Pancreas (tissue), 10 donors: ENCODE measurements around the gene RNF220. TPM values are rescaled to one million over a fixed set of nuclear protein-coding genes. Genes with fewer than 3 reads are reported as not detected.
A peak's percentile ranks its signal among the peaks of the same experiment; 100 is the strongest.

Experiments used
- ATAC-seq, 4 donors: fragments of 200-7000 bp; cut with Tn5 transposase; one replicate each; pipeline versions ENCODE4 v1.8.0 to v1.9.1; 2020; ENCODE audit warnings: mild to moderate bottlenecking in 4 of 4, moderate library complexity in 4 of 4
- DNase-seq, 6 donors: peaks; one replicate each; pipeline ENCODE4 v3.0.0-alpha.2; 2020
- FAIRE-seq: peaks from 2 replicates; lab custom pipeline; 2012; peaks lifted over from hg19 to GRCh38; lab: Jason Lieb, UNC
- H3K27ac ChIP-seq, 4 donors: fragments of 200-600 bp; sonication (generic); 1 replicate in 3 of 4; 2 replicates in 1 of 4; pipeline versions ENCODE4 v1.5.0 to v1.8.0; 2020
- H3K27me3 ChIP-seq, 4 donors: fragments of 200-600 bp; one replicate each; pipeline ENCODE4 v1.8.0; 2021
- H3K36me3 ChIP-seq, 3 donors: fragments of 200-600 bp; sonication (generic) in 1 of 3; one replicate each; pipeline versions ENCODE4 v1.5.0 to v1.8.0; 2020 to 2021
- H3K4me1 ChIP-seq, 3 donors: fragments of 200-600 bp; one replicate each; pipeline ENCODE4 v1.8.0; 2021
- H3K4me3 ChIP-seq, 4 donors: fragments of 200-600 bp; sonication (generic) in 2 of 4; one replicate each; pipeline versions ENCODE4 v1.5.0 to v1.8.0; 2020 to 2021
- H3K9me3 ChIP-seq, 4 donors: fragments of 200-600 bp; one replicate each; pipeline ENCODE4 v1.8.0; 2021
- WGBS, 2 donors: extraction: QIAGEN DNeasy Blood & Tissue Kit; methylation state at CpG; one replicate each; pipeline ENCODE4 v1.1.7; 2013; 5-methylcytosine and 5-hydroxymethylcytosine counted together
- intact Hi-C, 3 donors: fragments of 100-400 bp; cut with DNase I; formaldehyde crosslinking; loops; one replicate each; pipeline versions ENCODE4 v1.11.1 to v1.14.2; 2022
- polyA plus RNA-seq, 2 donors: library from polyadenylated mRNA; stranded (reverse); fragments of 200-250 nt; gene quantifications; one replicate each; pipeline ENCODE4 v1.2.3, GENCODE V29; 2013
- total RNA-seq, 6 donors: library from RNA; stranded (reverse); fragmentation: NEBNext Ultra II Directional in 4 of 6; extraction: Animal tissue kit (Norgen Biotek cat#: 25700) in 4 of 6; gene quantifications; one replicate each; pipeline versions ENCODE4 v1.2.1 to v1.2.4, GENCODE V29; 2021 to 2023
- TF ChIP-seq, protein P1 (sequence below), 4 donors: fragments of 200-600 bp; sonication (generic) in 3 of 4; IDR thresholded peaks; one replicate each; pipeline versions ENCODE4 v1.5.0 to v1.8.0; 2021; ENCODE audit warnings: antibody characterized with exemption in 4 of 4
- donor health status: healthy with polysubstance abuse.
- donor health status: DM: no; HTN: no; CAD: no; lungs with moderate emphysema.
- donor health status: DM: no; HTN: no; CAD: no.
- donor health status: control.
- donor health status: control.
- donor health status: Bipolar disorder and iron deficiency.
- donor health status: DM: yes; HTN: yes; CAD: no.
- donor health status: DM: no; HTN: no; CAD: no.
- donor health status: DM: no; HTN: no; CAD: no.
- donor health status: DM: yes; HTN: yes; CAD: no.

The RNF220 gene
- total and polyA plus RNA-seq, 8 donors = 22.3 to 43.2 (median 33.0) TPM

DNA sequence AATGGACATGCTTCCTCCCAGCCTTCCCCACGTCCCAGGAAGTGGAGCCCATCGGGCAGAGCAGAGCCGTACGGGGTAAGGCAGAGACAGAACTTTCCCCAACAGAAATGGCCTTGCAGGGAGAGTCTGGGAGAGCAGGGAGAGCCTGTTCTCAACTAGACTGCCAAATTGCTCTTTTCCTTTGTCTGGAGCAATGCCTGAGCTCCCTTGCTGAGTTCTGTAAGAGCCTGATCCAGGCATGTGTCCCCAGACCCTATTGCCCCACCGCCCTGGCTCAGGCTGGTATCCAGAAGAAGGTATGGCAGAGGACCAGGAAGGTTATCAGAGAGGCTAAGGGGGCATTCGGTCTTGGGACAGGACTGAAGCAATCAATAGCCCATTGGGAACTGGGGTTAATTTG lies 189.3 kb downstream of the RNF220 start:
- TF ChIP-seq, protein P1, sequence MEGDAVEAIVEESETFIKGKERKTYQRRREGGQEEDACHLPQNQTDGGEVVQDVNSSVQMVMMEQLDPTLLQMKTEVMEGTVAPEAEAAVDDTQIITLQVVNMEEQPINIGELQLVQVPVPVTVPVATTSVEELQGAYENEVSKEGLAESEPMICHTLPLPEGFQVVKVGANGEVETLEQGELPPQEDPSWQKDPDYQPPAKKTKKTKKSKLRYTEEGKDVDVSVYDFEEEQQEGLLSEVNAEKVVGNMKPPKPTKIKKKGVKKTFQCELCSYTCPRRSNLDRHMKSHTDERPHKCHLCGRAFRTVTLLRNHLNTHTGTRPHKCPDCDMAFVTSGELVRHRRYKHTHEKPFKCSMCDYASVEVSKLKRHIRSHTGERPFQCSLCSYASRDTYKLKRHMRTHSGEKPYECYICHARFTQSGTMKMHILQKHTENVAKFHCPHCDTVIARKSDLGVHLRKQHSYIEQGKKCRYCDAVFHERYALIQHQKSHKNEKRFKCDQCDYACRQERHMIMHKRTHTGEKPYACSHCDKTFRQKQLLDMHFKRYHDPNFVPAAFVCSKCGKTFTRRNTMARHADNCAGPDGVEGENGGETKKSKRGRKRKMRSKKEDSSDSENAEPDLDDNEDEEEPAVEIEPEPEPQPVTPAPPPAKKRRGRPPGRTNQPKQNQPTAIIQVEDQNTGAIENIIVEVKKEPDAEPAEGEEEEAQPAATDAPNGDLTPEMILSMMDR (IDR thresholded peaks at IDR 0.05) = no peak
- WGBS, 2 donors = 80 to 81% methylated on average over 6 of the region's 6 CpGs
- DNase-seq (no peak), FAIRE-seq (no peak), ATAC-seq (no peak)
- H3K36me3 ChIP-seq = no peaks in the 10 kb centered on the region
- H3K27me3 ChIP-seq = peaks cover 0 to 3% (median 0%) of the 10 kb centered on the region in 4 donors
- no peak overlapping the region for H3K27ac ChIP-seq
- H3K9me3 ChIP-seq = no peaks in the 10 kb centered on the region
- no peaks in the 10 kb centered on the region for H3K4me1 ChIP-seq
- intact Hi-C loops = loop anchor here in 2 of 3 donors (10.0 kb wide), 3 partner anchors 60 to 380 kb away; partner anchors contain the start of gene DMAP1 (in 1 of the 2)
- no peak overlapping the region for H3K4me3 ChIP-seq

DNA sequence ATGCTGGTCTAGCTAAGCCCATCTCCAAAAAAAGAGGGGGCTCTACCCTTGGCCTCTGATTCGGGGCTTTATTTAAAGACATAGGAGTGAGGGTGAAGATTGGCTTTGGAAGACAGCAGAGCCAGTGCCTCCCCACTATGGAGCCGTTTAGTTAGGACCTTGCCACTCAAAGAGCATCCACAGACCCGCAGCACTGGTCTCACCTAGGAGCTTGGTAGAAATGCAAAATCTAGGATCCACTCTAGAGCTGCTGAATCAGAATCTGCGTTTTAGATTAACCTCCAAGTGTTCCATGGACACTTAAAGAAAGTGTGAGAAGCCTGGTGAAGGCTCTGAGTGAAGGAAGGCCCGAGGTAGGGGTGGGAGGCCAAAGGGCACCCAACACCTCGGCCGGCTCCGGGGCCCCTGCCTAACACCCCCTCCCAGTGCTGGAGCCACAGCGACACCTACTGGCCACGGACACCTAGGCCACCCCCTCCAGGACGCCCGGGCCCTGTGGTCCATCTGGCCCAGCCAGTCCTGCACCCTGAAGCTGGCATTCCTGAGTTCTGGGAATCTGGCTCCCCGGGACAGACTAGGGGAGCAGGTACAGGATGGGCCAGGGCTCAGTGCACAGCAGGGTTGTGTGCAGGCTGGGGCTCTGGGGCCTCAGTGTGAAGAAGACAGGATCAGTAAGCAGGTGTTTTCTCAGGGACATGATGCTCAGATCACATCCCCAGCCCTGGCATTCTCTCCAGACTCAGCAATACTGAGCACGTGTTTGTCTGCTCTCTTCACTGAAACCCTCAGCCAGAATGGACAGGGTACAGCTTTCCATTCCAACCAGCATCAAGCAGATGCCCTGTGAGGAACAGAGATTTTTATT lies 190.0 kb downstream of the RNF220 start:
- peak; percentile 95 to 100 (median 97) for ATAC-seq
- Histone ChIP-seq H3K4me3 (no peak overlapping the region), H3K36me3 (no peaks in the 10 kb centered on the region), H3K27ac (no peak overlapping the region), H3K4me1 (no peaks in the 10 kb centered on the region), H3K27me3 (peaks cover 0 to 3% (median 0%) of the 10 kb centered on the region in 4 donors), H3K9me3 (no peaks in the 10 kb centered on the region)
- peak; percentile 62 to 98 (median 84) for DNase-seq
- TF ChIP-seq, protein P1 (IDR thresholded peaks at IDR 0.05) = peak; percentile 94 to 98 (median 96)
- no peak for FAIRE-seq
- intact Hi-C loops = loop anchor here in 2 of 3 donors (5.0 to 10.0 kb wide), 4 partner anchors 60 to 380 kb away; partner anchors contain the start of gene DMAP1 (in 1 of the 2)
- 15 to 18% methylated on average over 14 of the region's 14 CpGs for WGBS, 2 donors

DNA sequence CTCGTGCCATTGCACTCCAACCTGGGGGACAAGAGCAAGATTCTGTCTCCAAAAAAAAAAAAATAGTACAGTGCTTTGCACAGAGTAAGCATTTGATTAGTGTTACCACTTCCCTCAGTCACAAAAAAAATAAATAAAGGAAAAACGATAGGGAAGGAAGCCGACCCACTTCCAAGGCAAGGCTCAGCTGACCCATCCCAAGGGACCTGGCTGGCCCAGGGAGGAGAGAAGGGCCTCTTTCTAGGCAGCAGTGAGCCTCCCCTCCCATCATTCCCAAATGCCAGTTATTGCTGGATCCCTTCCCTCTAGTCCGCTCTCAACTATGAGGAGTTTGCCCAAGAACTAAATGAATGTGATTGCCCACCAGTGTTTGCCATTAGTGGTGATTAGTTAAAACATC lies 191.5 kb downstream of the RNF220 start:
- TF ChIP-seq, protein P1 (IDR thresholded peaks at IDR 0.05) = no peak
- intact Hi-C loops = loop anchor here in 2 of 3 donors (5.0 to 10.0 kb wide), 4 partner anchors 58 to 382 kb away; partner anchors contain the start of gene DMAP1 (in 1 of the 2)
- 63 to 74% methylated on average over 4 of the region's 4 CpGs for WGBS, 2 donors

DNA sequence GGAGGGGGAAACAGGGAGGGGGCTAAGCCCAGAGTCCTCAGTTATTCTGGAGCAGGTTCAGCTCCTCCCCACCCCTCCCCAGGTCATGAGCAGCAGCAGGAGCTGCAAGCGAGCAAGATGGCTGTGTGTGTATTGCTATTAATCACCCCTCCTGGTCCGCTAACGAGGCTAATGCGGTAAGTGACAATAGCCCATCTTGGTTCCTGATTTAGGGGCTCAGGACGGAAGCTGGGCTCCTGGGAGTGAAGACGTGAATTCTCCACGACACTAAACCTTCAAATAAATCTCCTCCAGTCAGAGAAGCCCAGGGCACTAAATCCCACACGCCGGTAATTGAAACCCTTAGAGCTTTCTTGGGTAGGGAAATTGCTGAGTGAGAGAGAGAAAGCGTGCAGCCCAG lies 193.1 kb downstream of the RNF220 start:
- peaks cover 0 to 3% (median 0%) of the 10 kb centered on the region in 4 donors for H3K27me3 ChIP-seq
- no peaks in the 10 kb centered on the region for H3K9me3 ChIP-seq
- H3K36me3 ChIP-seq = no peaks in the 10 kb centered on the region

More for the DNA sequence above, 191.5 kb downstream of the RNF220 start:
- H3K9me3 ChIP-seq = no peaks in the 10 kb centered on the region
- no peaks in the 10 kb centered on the region for H3K36me3 ChIP-seq
- H3K4me3 ChIP-seq = no peak overlapping the region
- ATAC-seq (no peak), DNase-seq (no peak), FAIRE-seq (no peak)
- H3K27ac ChIP-seq = no peak overlapping the region
- H3K4me1 ChIP-seq = no peaks in the 10 kb centered on the region
- H3K27me3 ChIP-seq = peaks cover 0 to 3% (median 0%) of the 10 kb centered on the region in 4 donors

More for the DNA sequence above, 193.1 kb downstream of the RNF220 start:
- 78% methylated on average over 10 of the region's 10 CpGs for WGBS, 2 donors
- peak in 1 of 6 donors; percentile 3 for DNase-seq
- intact Hi-C loops = loop anchor here in 2 of 3 donors (5.0 to 10.0 kb wide), 4 partner anchors 57 to 383 kb away; partner anchors contain the start of gene DMAP1 (in 1 of the 2)
- Histone ChIP-seq H3K4me1 (peaks cover 7 to 8% (median 7%) of the 10 kb centered on the region in 3 donors), H3K4me3 (no peak overlapping the region), H3K27ac (no peak overlapping the region)
- TF ChIP-seq, protein P1 (IDR thresholded peaks at IDR 0.05) = no peak
- FAIRE-seq = no peak
- no peak for ATAC-seq
